RPMI7951 (cell line): Measurements from ENCODE around the gene NFATC2. TPM values are rescaled to one million over a fixed set of nuclear protein-coding genes. Genes with fewer than 3 reads are reported as not detected.
"Not testable (repeated sequence)": the region's sequence is repeated elsewhere in the genome, so short reads cannot be mapped to it uniquely, and the experiment has no call there.

ENCODE experiments used
- DNase-seq: peaks from one replicate; pipeline ENCODE4 v3.0.0-alpha.2; 2012; ENCODE audit warnings: low read depth
- total RNA-seq: library from RNA; depleted of rRNA; stranded (reverse); fragments of >200 nt; shearing (Covaris generic); gene quantifications from 2 replicates; pipeline ENCODE4 v1.2.3, GENCODE V29; 2014

The NFATC2 gene
- total RNA-seq, 1 experiment from 2014 or later, result 3.4 TPM

- no peak for DNase-seq
Observed at GRCh38 chr20:51495291-51495690, 47.2 kb downstream of the NFATC2 start.

GRCh38 chr20:51494241-51495110 is 48.0 kb downstream of the NFATC2 start:
- no peak for DNase-seq

GRCh38 chr20:51493346-51493791 is 49.1 kb downstream of the NFATC2 start:
- no peak for DNase-seq

- DNase-seq, result no peak
Observed at GRCh38 chr20:51492167-51493092, 50.1 kb downstream of the NFATC2 start.

- no peak for DNase-seq
Observed at GRCh38 chr20:51491393-51491792, 51.1 kb downstream of the NFATC2 start.

- DNase-seq, result no peak
Observed at GRCh38 chr20:51490635-51491034, 51.9 kb downstream of the NFATC2 start.

- DNase-seq, result no peak
Observed at GRCh38 chr20:51489611-51490010, 52.9 kb downstream of the NFATC2 start.

- no peak for DNase-seq
Observed at GRCh38 chr20:51488331-51488730, 54.2 kb downstream of the NFATC2 start.

- peak; percentile 96 for DNase-seq
Observed at GRCh38 chr20:51487565-51488268, 54.8 kb downstream of the NFATC2 start.

- DNase-seq, result peak; percentile 46
Observed at GRCh38 chr20:51487076-51487475, 55.4 kb downstream of the NFATC2 start.

- DNase-seq, result peak; percentile 37
Observed at GRCh38 chr20:51486197-51487005, 56.1 kb downstream of the NFATC2 start.

GRCh38 chr20:51484831-51485230 is 57.7 kb downstream of the NFATC2 start:
- DNase-seq, result no peak

GRCh38 chr20:51484141-51484815 is 58.2 kb downstream of the NFATC2 start:
- no peak for DNase-seq

GRCh38 chr20:51482836-51483473 is 59.6 kb downstream of the NFATC2 start:
- no peak for DNase-seq

- DNase-seq, result no peak
Observed at GRCh38 chr20:51481341-51481914, 61.1 kb downstream of the NFATC2 start.

GRCh38 chr20:51480507-51481270 is 61.8 kb downstream of the NFATC2 start:
- no peak for DNase-seq

GRCh38 chr20:51476106-51476505 is 66.4 kb downstream of the NFATC2 start:
- not testable (repeated sequence) for DNase-seq

- DNase-seq, result no peak
Observed at GRCh38 chr20:51473771-51474170, 68.7 kb downstream of the NFATC2 start.

GRCh38 chr20:51473256-51473655 is 69.3 kb downstream of the NFATC2 start:
- DNase-seq, result no peak
